ENCODE measurements around the gene SPATS1.

The SPATS1 gene

DNA sequence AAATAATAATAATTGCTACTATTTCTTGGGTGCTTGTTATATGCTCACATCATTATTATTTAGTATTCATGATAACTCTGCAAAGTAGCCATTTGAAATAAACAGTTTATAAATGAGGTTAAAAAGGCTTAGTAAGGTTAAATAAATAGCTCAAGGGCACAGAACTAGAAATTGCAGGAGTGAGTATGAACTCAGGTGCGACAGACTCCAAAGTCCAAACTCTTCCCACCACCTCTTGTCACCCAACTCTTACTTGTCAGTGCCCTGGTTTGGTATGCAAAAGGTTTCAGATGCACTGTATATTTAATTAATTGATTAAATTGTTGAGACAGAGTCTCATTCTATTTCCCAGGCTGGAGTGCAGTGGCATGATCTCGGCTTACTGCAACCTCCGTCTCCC, 24.3 kb downstream of the SPATS1 start:
- 84% methylated on average over 2 of the region's 3 CpGs for WGBS

DNA sequence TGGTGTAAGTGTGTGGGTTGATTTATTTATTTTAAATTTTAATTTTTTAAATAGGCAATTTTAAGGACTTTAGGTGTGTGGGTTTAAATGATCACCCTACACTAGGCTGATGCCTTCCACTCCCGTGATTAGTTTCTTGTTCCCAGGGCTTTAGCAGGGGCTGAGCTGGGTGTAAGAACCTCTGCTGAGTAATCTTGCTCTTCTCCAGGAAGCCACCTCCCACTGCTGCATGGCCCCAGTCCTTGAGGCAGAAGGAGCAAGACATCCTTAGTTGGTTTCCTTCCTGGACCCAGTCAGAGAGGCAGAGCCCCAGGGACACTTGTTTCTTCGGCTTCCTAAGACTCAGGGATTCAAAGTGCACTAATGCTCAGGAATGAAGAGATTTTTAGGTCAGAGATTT, 25.2 kb downstream of the SPATS1 start:
- H2BK12ac ChIP-seq (ENCODE audit: low read length in 2 of 2), result no peak overlapping the region
- no peak overlapping the region for H3K9ac ChIP-seq (ENCODE audit: low read length)
- no peak overlapping the region for H2BK120ac ChIP-seq (ENCODE audit: low read depth, low read length)
- H3K79me1 ChIP-seq (replicated peaks; ENCODE audit: low read length, poor library complexity, severe bottlenecking), result no peaks in the 10 kb centered on the region
- H3K4ac ChIP-seq (ENCODE audit: low read depth in 1 of 2, low read length in 2 of 2), result no peak overlapping the region
- no peaks in the 10 kb centered on the region for H3K9me3 ChIP-seq (ENCODE audit: control insufficient read depth, low read length)
- H2BK5ac ChIP-seq (ENCODE audit: low read depth, low read length, poor library complexity, severe bottlenecking), result no peak overlapping the region
- no peak overlapping the region for H2BK15ac ChIP-seq (ENCODE audit: low read depth, poor library complexity, severe bottlenecking)
- no peak overlapping the region for H4K8ac ChIP-seq (ENCODE audit: low read length)
- no peak overlapping the region for H3K18ac ChIP-seq (ENCODE audit: low read depth in 1 of 2, low read length in 2 of 2)
- H3K4me2 ChIP-seq (ENCODE audit: low read length, poor library complexity, severe bottlenecking), result no peak overlapping the region
- H3K27me3 ChIP-seq (ENCODE audit: control insufficient read depth in 1 of 2, insufficient read depth in 1 of 2, low read length in 2 of 2), result peaks cover 0 to 8% of the 10 kb centered on the region in 2 experiments
- H3K36me3 ChIP-seq (ENCODE audit: control insufficient read depth in 1 of 2, insufficient read depth in 2 of 2, low read depth in 1 of 2, low read length in 2 of 2), result no peaks in the 10 kb centered on the region
- H3K4me1 ChIP-seq (ENCODE audit: control insufficient read depth, insufficient read depth, low read depth, low read length), result no peaks in the 10 kb centered on the region
- DNase-seq, result no peak
- no peak overlapping the region for H3K14ac ChIP-seq (ENCODE audit: low read length in 2 of 2)
- no peak overlapping the region for H3K27ac ChIP-seq (ENCODE audit: low read length, poor library complexity, severe bottlenecking)
- no peak overlapping the region for H3K23ac ChIP-seq (ENCODE audit: low read length in 2 of 2)
- H2AK5ac ChIP-seq (ENCODE audit: low read length, severe bottlenecking), result no peak overlapping the region
- H4K91ac ChIP-seq (ENCODE audit: low read length), result no peak overlapping the region
- H3K4me3 ChIP-seq (ENCODE audit: insufficient read depth in 1 of 2, low read depth in 1 of 2, low read length in 2 of 2), result no peak overlapping the region
- 80% methylated on average over 2 of the region's 2 CpGs for WGBS
- H2AFZ ChIP-seq (ENCODE audit: low read depth, low read length), result no peak overlapping the region

More for the DNA sequence above, 24.3 kb downstream of the SPATS1 start:
- no peaks in the 10 kb centered on the region for H3K4me1 ChIP-seq (ENCODE audit: control insufficient read depth, insufficient read depth, low read depth, low read length)
- H2BK15ac ChIP-seq (ENCODE audit: low read depth, poor library complexity, severe bottlenecking), result no peak overlapping the region
- H3K4me2 ChIP-seq (ENCODE audit: low read length, poor library complexity, severe bottlenecking), result no peak overlapping the region
- no peak overlapping the region for H3K4me3 ChIP-seq (ENCODE audit: insufficient read depth in 1 of 2, low read depth in 1 of 2, low read length in 2 of 2)
- no peak overlapping the region for H3K9ac ChIP-seq (ENCODE audit: low read length)
- H2BK120ac ChIP-seq (ENCODE audit: low read depth, low read length), result no peak overlapping the region
- H2AK5ac ChIP-seq (ENCODE audit: low read length, severe bottlenecking), result no peak overlapping the region
- H2AFZ ChIP-seq (ENCODE audit: low read depth, low read length), result no peak overlapping the region
- no peak overlapping the region for H3K27ac ChIP-seq (ENCODE audit: low read length, poor library complexity, severe bottlenecking)
- H4K91ac ChIP-seq (ENCODE audit: low read length), result no peak overlapping the region
- H3K9me3 ChIP-seq (ENCODE audit: control insufficient read depth, low read length), result no peaks in the 10 kb centered on the region
- no peaks in the 10 kb centered on the region for H3K36me3 ChIP-seq (ENCODE audit: control insufficient read depth in 1 of 2, insufficient read depth in 2 of 2, low read depth in 1 of 2, low read length in 2 of 2)
- H3K23ac ChIP-seq (ENCODE audit: low read length in 2 of 2), result no peak overlapping the region
- H2BK12ac ChIP-seq (ENCODE audit: low read length in 2 of 2), result no peak overlapping the region
- no peaks in the 10 kb centered on the region for H3K79me1 ChIP-seq (replicated peaks; ENCODE audit: low read length, poor library complexity, severe bottlenecking)
- H3K4ac ChIP-seq (ENCODE audit: low read depth in 1 of 2, low read length in 2 of 2), result no peak overlapping the region
- no peak overlapping the region for H4K8ac ChIP-seq (ENCODE audit: low read length)
- H2BK5ac ChIP-seq (ENCODE audit: low read depth, low read length, poor library complexity, severe bottlenecking), result no peak overlapping the region
- no peak for DNase-seq
- no peak overlapping the region for H3K18ac ChIP-seq (ENCODE audit: low read depth in 1 of 2, low read length in 2 of 2)
- H3K27me3 ChIP-seq (ENCODE audit: control insufficient read depth in 1 of 2, insufficient read depth in 1 of 2, low read length in 2 of 2), result peaks cover 5 to 9% of the 10 kb centered on the region in 2 experiments
- H3K14ac ChIP-seq (ENCODE audit: low read length in 2 of 2), result no peak overlapping the region

GRCh38 chr6:44373051-44373450, 30.6 kb downstream of the SPATS1 start:
- H3K4me1 ChIP-seq (ENCODE audit: control insufficient read depth, insufficient read depth, low read depth, low read length), result no peaks in the 10 kb centered on the region
- H3K9ac ChIP-seq (ENCODE audit: low read length), result no peak overlapping the region
- no peak overlapping the region for H2BK5ac ChIP-seq (ENCODE audit: low read depth, low read length, poor library complexity, severe bottlenecking)
- no peak overlapping the region for H3K4me3 ChIP-seq (ENCODE audit: insufficient read depth in 1 of 2, low read depth in 1 of 2, low read length in 2 of 2)
- no peak overlapping the region for H3K14ac ChIP-seq (ENCODE audit: low read length in 2 of 2)
- H2BK15ac ChIP-seq (ENCODE audit: low read depth, poor library complexity, severe bottlenecking), result no peak overlapping the region
- H2AFZ ChIP-seq (ENCODE audit: low read depth, low read length), result no peak overlapping the region
- no peak overlapping the region for H3K27ac ChIP-seq (ENCODE audit: low read length, poor library complexity, severe bottlenecking)
- no peak overlapping the region for H3K23ac ChIP-seq (ENCODE audit: low read length in 2 of 2)
- no peaks in the 10 kb centered on the region for H3K9me3 ChIP-seq (ENCODE audit: control insufficient read depth, low read length)
- H3K18ac ChIP-seq (ENCODE audit: low read depth in 1 of 2, low read length in 2 of 2), result no peak overlapping the region
- H2BK120ac ChIP-seq (ENCODE audit: low read depth, low read length), result no peak overlapping the region
- no peak overlapping the region for H4K91ac ChIP-seq (ENCODE audit: low read length)
- WGBS, result 95% methylated on average over 2 of the region's 3 CpGs
- no peaks in the 10 kb centered on the region for H3K36me3 ChIP-seq (ENCODE audit: control insufficient read depth in 1 of 2, insufficient read depth in 2 of 2, low read depth in 1 of 2, low read length in 2 of 2)
- no peak overlapping the region for H2AK5ac ChIP-seq (ENCODE audit: low read length, severe bottlenecking)
- H4K8ac ChIP-seq (ENCODE audit: low read length), result no peak overlapping the region
- DNase-seq, result no peak
- no peak overlapping the region for H3K4ac ChIP-seq (ENCODE audit: low read depth in 1 of 2, low read length in 2 of 2)
- no peak overlapping the region for H3K4me2 ChIP-seq (ENCODE audit: low read length, poor library complexity, severe bottlenecking)
- H3K27me3 ChIP-seq (ENCODE audit: control insufficient read depth in 1 of 2, insufficient read depth in 1 of 2, low read length in 2 of 2), result peaks cover 3 to 4% of the 10 kb centered on the region in 2 experiments
- H2BK12ac ChIP-seq (ENCODE audit: low read length in 2 of 2), result no peak overlapping the region
- no peaks in the 10 kb centered on the region for H3K79me1 ChIP-seq (replicated peaks; ENCODE audit: low read length, poor library complexity, severe bottlenecking)

DNA sequence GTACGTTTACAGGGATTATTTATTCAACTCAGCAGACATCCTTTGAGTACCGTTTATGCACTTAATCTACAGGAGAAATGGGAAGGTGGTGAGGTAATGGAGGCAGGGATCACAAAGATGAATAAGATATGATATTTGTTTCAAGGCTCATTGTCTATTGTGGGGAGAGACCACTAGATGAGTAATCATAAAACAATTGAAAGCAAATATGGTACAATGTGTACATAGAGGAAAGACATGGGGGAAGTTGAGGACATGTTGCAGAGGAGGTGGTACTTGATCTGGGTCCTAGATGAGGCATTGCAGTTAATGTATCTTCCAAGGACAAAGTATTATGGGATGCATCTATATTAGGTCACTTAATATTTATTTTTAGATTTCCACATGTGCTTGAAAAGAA, 31.3 kb downstream of the SPATS1 start:
- H3K23ac ChIP-seq (ENCODE audit: low read length in 2 of 2), result no peak overlapping the region
- H2AK5ac ChIP-seq (ENCODE audit: low read length, severe bottlenecking), result no peak overlapping the region
- H3K4me2 ChIP-seq (ENCODE audit: low read length, poor library complexity, severe bottlenecking), result no peak overlapping the region
- no peak overlapping the region for H3K27ac ChIP-seq (ENCODE audit: low read length, poor library complexity, severe bottlenecking)
- no peak for DNase-seq
- no peaks in the 10 kb centered on the region for H3K4me1 ChIP-seq (ENCODE audit: control insufficient read depth, insufficient read depth, low read depth, low read length)
- H2BK120ac ChIP-seq (ENCODE audit: low read depth, low read length), result no peak overlapping the region
- WGBS, result 80% methylated on average over 2 of the region's 2 CpGs
- H2BK15ac ChIP-seq (ENCODE audit: low read depth, poor library complexity, severe bottlenecking), result no peak overlapping the region
- H3K14ac ChIP-seq (ENCODE audit: low read length in 2 of 2), result no peak overlapping the region
- no peak overlapping the region for H2BK5ac ChIP-seq (ENCODE audit: low read depth, low read length, poor library complexity, severe bottlenecking)
- no peak overlapping the region for H2AFZ ChIP-seq (ENCODE audit: low read depth, low read length)
- H3K36me3 ChIP-seq (ENCODE audit: control insufficient read depth in 1 of 2, insufficient read depth in 2 of 2, low read depth in 1 of 2, low read length in 2 of 2), result no peaks in the 10 kb centered on the region
- no peak overlapping the region for H3K18ac ChIP-seq (ENCODE audit: low read depth in 1 of 2, low read length in 2 of 2)
- no peak overlapping the region for H4K91ac ChIP-seq (ENCODE audit: low read length)
- no peak overlapping the region for H3K4ac ChIP-seq (ENCODE audit: low read depth in 1 of 2, low read length in 2 of 2)
- no peaks in the 10 kb centered on the region for H3K9me3 ChIP-seq (ENCODE audit: control insufficient read depth, low read length)
- no peaks in the 10 kb centered on the region for H3K79me1 ChIP-seq (replicated peaks; ENCODE audit: low read length, poor library complexity, severe bottlenecking)
- no peak overlapping the region for H2BK12ac ChIP-seq (ENCODE audit: low read length in 2 of 2)
- no peak overlapping the region for H4K8ac ChIP-seq (ENCODE audit: low read length)
- no peak overlapping the region for H3K4me3 ChIP-seq (ENCODE audit: insufficient read depth in 1 of 2, low read depth in 1 of 2, low read length in 2 of 2)
- peaks cover 3 to 4% of the 10 kb centered on the region in 2 experiments for H3K27me3 ChIP-seq (ENCODE audit: control insufficient read depth in 1 of 2, insufficient read depth in 1 of 2, low read length in 2 of 2)
- H3K9ac ChIP-seq (ENCODE audit: low read length), result no peak overlapping the region

Data from mesenchymal stem cell (in vitro differentiated cells and primary cell).